C4-2B (cell line): ENCODE data around the gene ADGRG6.

Source experiments
- CTCF ChIP-seq: fragments of 450-650 bp; conservative IDR thresholded peaks from 2 replicates; pipeline ENCODE4 v1.5.1; 2017; ENCODE audit warnings: mild to moderate bottlenecking
- ZFX ChIP-seq: fragments of 450-650 bp; IDR thresholded peaks from 2 replicates; pipeline ENCODE4 v1.6.1; 2017

GRCh38 chr6:142381181-142381580, 79.4 kb downstream of the ADGRG6 start:
- TF ChIP-seq CTCF (no peak), ZFX (no peak)
